ENCODE data around the gene RABGEF1. TPM values are rescaled to one million over a fixed set of nuclear protein-coding genes. Genes with fewer than 3 reads are reported as not detected.
A peak's percentile ranks its signal among the peaks of the same experiment; 100 is the strongest.

The RABGEF1 gene
- total and polyA plus RNA-seq, 9 of the 15 experiments (the other 6 are each of a cell fraction or from before 2014, with no cell fraction given), result 7.0 to 29.3 (median 20.5) TPM

DNA sequence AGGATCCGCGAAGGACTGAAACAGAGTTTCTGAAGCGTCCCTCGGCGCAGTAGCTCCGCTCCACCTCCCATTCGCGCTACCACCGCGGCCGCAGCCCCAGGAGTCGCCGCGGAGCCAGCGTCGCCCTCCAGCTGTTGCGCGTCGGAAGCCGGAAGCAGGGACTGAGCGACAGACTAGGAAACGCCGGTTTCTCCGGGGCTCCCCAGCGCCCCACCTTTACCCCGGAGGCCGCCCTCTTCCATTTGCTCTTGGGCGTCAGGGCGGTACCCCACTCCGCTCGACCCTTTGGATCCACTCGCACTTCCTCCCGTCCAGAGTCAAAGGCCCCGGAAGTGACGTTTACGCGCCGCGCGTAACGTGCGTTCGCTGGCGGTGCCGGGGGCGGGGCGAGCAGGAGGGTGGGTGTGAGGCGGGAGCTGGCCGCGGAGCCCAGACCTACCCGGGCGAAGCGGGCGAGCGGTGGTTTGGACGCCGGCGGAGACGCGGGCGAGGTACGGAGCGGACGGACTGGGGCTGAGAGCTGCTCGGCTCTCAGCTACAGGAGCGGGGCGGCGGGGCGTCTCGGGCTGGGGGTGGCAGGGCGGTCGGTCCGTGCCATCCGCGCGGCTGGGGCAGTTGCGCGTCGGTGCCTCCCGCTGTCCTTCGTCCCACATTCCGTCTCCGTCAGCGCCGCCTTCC lies at the start of gene RABGEF1 (continued):
- TF ChIP-seq, protein P1, sequence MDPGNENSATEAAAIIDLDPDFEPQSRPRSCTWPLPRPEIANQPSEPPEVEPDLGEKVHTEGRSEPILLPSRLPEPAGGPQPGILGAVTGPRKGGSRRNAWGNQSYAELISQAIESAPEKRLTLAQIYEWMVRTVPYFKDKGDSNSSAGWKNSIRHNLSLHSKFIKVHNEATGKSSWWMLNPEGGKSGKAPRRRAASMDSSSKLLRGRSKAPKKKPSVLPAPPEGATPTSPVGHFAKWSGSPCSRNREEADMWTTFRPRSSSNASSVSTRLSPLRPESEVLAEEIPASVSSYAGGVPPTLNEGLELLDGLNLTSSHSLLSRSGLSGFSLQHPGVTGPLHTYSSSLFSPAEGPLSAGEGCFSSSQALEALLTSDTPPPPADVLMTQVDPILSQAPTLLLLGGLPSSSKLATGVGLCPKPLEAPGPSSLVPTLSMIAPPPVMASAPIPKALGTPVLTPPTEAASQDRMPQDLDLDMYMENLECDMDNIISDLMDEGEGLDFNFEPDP (CRISPR knock-in tag; IDR thresholded peaks at IDR 0.05), result no peak
- TF ChIP-seq, protein P2, sequence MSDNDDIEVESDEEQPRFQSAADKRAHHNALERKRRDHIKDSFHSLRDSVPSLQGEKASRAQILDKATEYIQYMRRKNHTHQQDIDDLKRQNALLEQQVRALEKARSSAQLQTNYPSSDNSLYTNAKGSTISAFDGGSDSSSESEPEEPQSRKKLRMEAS (CRISPR knock-in tag; IDR thresholded peaks at IDR 0.05), result peak; percentile 66
- TF ChIP-seq FOXK2 (conservative IDR thresholded peaks at IDR 0.05 in 1 of 2, IDR thresholded peaks at IDR 0.05 in 1 of 2; ENCODE audit: low read depth in 2 of 2), result peak; percentile 41 to 68; a peak in 3 of 4 replicates
- TF ChIP-seq EZH2 (IDR thresholded peaks at IDR 0.05; ENCODE audit: borderline replicate concordance, low read depth, low read length), result no peak
- TF ChIP-seq SIN3B (IDR thresholded peaks at IDR 0.05; ENCODE audit: low read depth), result peak; percentile 74
- TF ChIP-seq, protein P3, sequence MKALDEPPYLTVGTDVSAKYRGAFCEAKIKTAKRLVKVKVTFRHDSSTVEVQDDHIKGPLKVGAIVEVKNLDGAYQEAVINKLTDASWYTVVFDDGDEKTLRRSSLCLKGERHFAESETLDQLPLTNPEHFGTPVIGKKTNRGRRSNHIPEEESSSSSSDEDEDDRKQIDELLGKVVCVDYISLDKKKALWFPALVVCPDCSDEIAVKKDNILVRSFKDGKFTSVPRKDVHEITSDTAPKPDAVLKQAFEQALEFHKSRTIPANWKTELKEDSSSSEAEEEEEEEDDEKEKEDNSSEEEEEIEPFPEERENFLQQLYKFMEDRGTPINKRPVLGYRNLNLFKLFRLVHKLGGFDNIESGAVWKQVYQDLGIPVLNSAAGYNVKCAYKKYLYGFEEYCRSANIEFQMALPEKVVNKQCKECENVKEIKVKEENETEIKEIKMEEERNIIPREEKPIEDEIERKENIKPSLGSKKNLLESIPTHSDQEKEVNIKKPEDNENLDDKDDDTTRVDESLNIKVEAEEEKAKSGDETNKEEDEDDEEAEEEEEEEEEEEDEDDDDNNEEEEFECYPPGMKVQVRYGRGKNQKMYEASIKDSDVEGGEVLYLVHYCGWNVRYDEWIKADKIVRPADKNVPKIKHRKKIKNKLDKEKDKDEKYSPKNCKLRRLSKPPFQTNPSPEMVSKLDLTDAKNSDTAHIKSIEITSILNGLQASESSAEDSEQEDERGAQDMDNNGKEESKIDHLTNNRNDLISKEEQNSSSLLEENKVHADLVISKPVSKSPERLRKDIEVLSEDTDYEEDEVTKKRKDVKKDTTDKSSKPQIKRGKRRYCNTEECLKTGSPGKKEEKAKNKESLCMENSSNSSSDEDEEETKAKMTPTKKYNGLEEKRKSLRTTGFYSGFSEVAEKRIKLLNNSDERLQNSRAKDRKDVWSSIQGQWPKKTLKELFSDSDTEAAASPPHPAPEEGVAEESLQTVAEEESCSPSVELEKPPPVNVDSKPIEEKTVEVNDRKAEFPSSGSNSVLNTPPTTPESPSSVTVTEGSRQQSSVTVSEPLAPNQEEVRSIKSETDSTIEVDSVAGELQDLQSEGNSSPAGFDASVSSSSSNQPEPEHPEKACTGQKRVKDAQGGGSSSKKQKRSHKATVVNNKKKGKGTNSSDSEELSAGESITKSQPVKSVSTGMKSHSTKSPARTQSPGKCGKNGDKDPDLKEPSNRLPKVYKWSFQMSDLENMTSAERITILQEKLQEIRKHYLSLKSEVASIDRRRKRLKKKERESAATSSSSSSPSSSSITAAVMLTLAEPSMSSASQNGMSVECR (CRISPR knock-in tag; IDR thresholded peaks at IDR 0.05), result peak; percentile 82
- TF ChIP-seq, protein P4, sequence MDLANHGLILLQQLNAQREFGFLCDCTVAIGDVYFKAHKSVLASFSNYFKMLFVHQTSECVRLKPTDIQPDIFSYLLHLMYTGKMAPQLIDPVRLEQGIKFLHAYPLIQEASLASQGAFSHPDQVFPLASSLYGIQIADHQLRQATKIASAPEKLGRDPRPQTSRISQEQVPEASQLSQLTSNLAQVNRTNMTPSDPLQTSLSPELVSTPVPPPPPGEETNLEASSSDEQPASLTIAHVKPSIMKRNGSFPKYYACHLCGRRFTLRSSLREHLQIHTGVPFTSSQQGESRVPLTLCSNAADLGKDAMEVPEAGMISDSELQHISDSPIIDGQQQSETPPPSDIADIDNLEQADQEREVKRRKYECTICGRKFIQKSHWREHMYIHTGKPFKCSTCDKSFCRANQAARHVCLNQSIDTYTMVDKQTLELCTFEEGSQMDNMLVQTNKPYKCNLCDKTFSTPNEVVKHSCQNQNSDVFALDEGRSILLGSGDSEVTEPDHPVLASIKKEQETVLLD (IDR thresholded peaks at IDR 0.05), result peak; percentile 95
- TF ChIP-seq ZEB2 (IDR thresholded peaks at IDR 0.05), result no peak
- TF ChIP-seq CHCHD3 (CRISPR knock-in tag; IDR thresholded peaks at IDR 0.05), result no peak
- peak in 1 of 2 experiments; percentile 13; a peak in 1 of 4 replicates for TF ChIP-seq KDM4B (IDR thresholded peaks at IDR 0.05; ENCODE audit: borderline replicate concordance in 2 of 2, low read depth in 1 of 2)
- TF ChIP-seq, protein P5, sequence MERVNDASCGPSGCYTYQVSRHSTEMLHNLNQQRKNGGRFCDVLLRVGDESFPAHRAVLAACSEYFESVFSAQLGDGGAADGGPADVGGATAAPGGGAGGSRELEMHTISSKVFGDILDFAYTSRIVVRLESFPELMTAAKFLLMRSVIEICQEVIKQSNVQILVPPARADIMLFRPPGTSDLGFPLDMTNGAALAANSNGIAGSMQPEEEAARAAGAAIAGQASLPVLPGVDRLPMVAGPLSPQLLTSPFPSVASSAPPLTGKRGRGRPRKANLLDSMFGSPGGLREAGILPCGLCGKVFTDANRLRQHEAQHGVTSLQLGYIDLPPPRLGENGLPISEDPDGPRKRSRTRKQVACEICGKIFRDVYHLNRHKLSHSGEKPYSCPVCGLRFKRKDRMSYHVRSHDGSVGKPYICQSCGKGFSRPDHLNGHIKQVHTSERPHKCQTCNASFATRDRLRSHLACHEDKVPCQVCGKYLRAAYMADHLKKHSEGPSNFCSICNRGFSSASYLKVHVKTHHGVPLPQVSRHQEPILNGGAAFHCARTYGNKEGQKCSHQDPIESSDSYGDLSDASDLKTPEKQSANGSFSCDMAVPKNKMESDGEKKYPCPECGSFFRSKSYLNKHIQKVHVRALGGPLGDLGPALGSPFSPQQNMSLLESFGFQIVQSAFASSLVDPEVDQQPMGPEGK (CRISPR knock-in tag; IDR thresholded peaks at IDR 0.05; ENCODE audit: borderline replicate concordance), result peak; percentile 36; the same call in 1 of the 2 replicates
- TF ChIP-seq, protein P6, sequence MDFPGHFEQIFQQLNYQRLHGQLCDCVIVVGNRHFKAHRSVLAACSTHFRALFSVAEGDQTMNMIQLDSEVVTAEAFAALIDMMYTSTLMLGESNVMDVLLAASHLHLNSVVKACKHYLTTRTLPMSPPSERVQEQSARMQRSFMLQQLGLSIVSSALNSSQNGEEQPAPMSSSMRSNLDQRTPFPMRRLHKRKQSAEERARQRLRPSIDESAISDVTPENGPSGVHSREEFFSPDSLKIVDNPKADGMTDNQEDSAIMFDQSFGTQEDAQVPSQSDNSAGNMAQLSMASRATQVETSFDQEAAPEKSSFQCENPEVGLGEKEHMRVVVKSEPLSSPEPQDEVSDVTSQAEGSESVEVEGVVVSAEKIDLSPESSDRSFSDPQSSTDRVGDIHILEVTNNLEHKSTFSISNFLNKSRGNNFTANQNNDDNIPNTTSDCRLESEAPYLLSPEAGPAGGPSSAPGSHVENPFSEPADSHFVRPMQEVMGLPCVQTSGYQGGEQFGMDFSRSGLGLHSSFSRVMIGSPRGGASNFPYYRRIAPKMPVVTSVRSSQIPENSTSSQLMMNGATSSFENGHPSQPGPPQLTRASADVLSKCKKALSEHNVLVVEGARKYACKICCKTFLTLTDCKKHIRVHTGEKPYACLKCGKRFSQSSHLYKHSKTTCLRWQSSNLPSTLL (IDR thresholded peaks at IDR 0.05), result no peak
- peak; percentile 66 to 72 for TF ChIP-seq NRF1 (conservative IDR thresholded peaks at IDR 0.05 in 1 of 2, IDR thresholded peaks at IDR 0.05 in 1 of 2)
- no peak for TF ChIP-seq KHSRP (IDR thresholded peaks at IDR 0.05)
